ENCODE data around the gene GPR12.

DNA sequence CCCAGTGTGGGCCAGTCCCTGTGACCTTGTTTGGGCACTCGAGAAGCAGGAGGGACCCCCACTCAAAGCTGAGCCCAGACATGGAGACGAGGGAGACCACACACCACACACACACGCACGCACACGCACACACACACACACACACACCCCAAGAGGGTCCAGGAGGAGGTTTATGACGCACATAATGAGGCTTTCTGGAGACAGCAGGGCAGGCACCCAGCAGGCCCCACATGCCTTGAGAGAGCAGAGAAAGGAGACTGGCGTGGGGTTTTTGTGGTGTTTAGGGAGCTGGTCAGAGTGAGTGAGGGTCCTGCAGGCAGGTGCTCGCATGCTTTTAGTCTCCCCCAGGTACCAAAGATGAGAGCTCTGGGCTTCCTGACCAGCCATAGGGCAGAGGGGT is 42.4 kb downstream of the GPR12 start:
- TF ChIP-seq, protein P1, sequence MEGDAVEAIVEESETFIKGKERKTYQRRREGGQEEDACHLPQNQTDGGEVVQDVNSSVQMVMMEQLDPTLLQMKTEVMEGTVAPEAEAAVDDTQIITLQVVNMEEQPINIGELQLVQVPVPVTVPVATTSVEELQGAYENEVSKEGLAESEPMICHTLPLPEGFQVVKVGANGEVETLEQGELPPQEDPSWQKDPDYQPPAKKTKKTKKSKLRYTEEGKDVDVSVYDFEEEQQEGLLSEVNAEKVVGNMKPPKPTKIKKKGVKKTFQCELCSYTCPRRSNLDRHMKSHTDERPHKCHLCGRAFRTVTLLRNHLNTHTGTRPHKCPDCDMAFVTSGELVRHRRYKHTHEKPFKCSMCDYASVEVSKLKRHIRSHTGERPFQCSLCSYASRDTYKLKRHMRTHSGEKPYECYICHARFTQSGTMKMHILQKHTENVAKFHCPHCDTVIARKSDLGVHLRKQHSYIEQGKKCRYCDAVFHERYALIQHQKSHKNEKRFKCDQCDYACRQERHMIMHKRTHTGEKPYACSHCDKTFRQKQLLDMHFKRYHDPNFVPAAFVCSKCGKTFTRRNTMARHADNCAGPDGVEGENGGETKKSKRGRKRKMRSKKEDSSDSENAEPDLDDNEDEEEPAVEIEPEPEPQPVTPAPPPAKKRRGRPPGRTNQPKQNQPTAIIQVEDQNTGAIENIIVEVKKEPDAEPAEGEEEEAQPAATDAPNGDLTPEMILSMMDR (IDR thresholded peaks at IDR 0.05), result no peak
- no peak for TF ChIP-seq POLR2AphosphoS5 (IDR thresholded peaks at IDR 0.05)
